Glutamatergic neuron (in vitro differentiated cells): ENCODE results near the gene POLD2. TPM values are rescaled to one million over a fixed set of nuclear protein-coding genes. Genes with fewer than 3 reads are reported as not detected.

Experiments used
- DNase-seq: peaks from one replicate; pipeline ENCODE4 v3.0.0; 2022
- H3K27ac Mint-ChIP-seq: one replicate; pipeline ENCODE4 v1.8.0; 2020; ENCODE audit warnings: mild to moderate bottlenecking, mixed read lengths, inconsistent platforms; ENCODE audit not compliant: unreplicated experiment
- H3K27me3 Mint-ChIP-seq: one replicate; pipeline ENCODE4 v1.8.0; 2020; ENCODE audit warnings: mild to moderate bottlenecking, moderate library complexity, mixed read lengths, inconsistent platforms; ENCODE audit not compliant: unreplicated experiment
- H3K36me3 Mint-ChIP-seq: one replicate; pipeline ENCODE4 v1.8.0; 2020; ENCODE audit warnings: mild to moderate bottlenecking, mixed read lengths, inconsistent platforms; ENCODE audit not compliant: unreplicated experiment
- H3K4me1 Mint-ChIP-seq: one replicate; pipeline ENCODE4 v1.8.0; 2020; ENCODE audit warnings: mild to moderate bottlenecking, low read depth, mixed read lengths, inconsistent platforms; ENCODE audit not compliant: unreplicated experiment
- H3K4me3 Mint-ChIP-seq: one replicate; pipeline ENCODE4 v1.8.0; 2020; ENCODE audit warnings: mild to moderate bottlenecking, mixed read lengths, inconsistent platforms; ENCODE audit not compliant: unreplicated experiment
- H3K9me3 Mint-ChIP-seq: one replicate; pipeline ENCODE4 v1.8.0; 2020; ENCODE audit warnings: mild to moderate bottlenecking, moderate library complexity, mixed read lengths, inconsistent platforms; ENCODE audit not compliant: unreplicated experiment
- CTCF ChIP-seq: fragments of 200-600 bp; sonication (generic); IDR thresholded peaks from one replicate; pipeline ENCODE4 v1.5.0; 2021; ENCODE audit not compliant: partially characterized antibody, unreplicated experiment
- total RNA-seq: library from RNA; stranded (reverse); fragmentation: NEBNext Ultra II Directional; extraction: Animal tissue kit (Norgen Biotek cat#: 25700); gene quantifications from one replicate; pipeline ENCODE4 v1.2.1, GENCODE V29; 2021; ENCODE audit not compliant: unreplicated experiment

POLD2 gene
- total RNA-seq, 1 donor from 2014 or later, result 71.2 TPM

GRCh38 chr7:44121761-44122420 lies 1.5 kb downstream of the POLD2 start:
- peak overlapping the region; percentile 79 for H3K4me3 Mint-ChIP-seq
- H3K9me3 Mint-ChIP-seq, result peaks cover 16% of the 10 kb centered on the region
- no peak overlapping the region for H3K27ac Mint-ChIP-seq
- peaks cover 5% of the 10 kb centered on the region for H3K27me3 Mint-ChIP-seq
- no peak for TF ChIP-seq CTCF
- H3K4me1 Mint-ChIP-seq, result peaks cover 10% of the 10 kb centered on the region
- DNase-seq, result no peak
- H3K36me3 Mint-ChIP-seq, result peaks cover 4% of the 10 kb centered on the region

- Mint-ChIP-seq H3K27me3 (peaks cover 5% of the 10 kb centered on the region), H3K4me3 (no peak overlapping the region), H3K9me3 (peaks cover 13% of the 10 kb centered on the region), H3K27ac (no peak overlapping the region), H3K36me3 (no peaks in the 10 kb centered on the region), H3K4me1 (peaks cover 10% of the 10 kb centered on the region)
- TF ChIP-seq CTCF, result no peak
- no peak for DNase-seq
Measured at GRCh38 chr7:44120395-44120794, 3.0 kb downstream of the POLD2 start.

- Mint-ChIP-seq H3K9me3 (peaks cover 10% of the 10 kb centered on the region), H3K27me3 (peaks cover 8% of the 10 kb centered on the region), H3K36me3 (no peaks in the 10 kb centered on the region), H3K4me1 (peaks cover 10% of the 10 kb centered on the region), H3K4me3 (no peak overlapping the region), H3K27ac (no peak overlapping the region)
- DNase-seq, result no peak
- no peak for TF ChIP-seq CTCF
Measured at GRCh38 chr7:44119829-44120380, 3.4 kb downstream of the POLD2 start.

- DNase-seq, result no peak
- Mint-ChIP-seq H3K4me1 (peaks cover 12% of the 10 kb centered on the region), H3K9me3 (peaks cover 8% of the 10 kb centered on the region), H3K4me3 (no peak overlapping the region), H3K36me3 (no peaks in the 10 kb centered on the region), H3K27ac (no peak overlapping the region), H3K27me3 (peaks cover 14% of the 10 kb centered on the region)
- TF ChIP-seq CTCF, result no peak
Measured at GRCh38 chr7:44117801-44118429, 5.4 kb downstream of the POLD2 start.
